LNCaP clone FGC (cell line): Measurements from ENCODE around the gene DENND6B.
A peak's percentile ranks its signal among the peaks of the same experiment; 100 is the strongest.
"Not testable (repeated sequence)": the region's sequence is repeated elsewhere in the genome, so short reads cannot be mapped to it uniquely, and the experiment has no call there.

Experiments
- DNase-seq: peaks from one replicate; pipeline ENCODE4 v3.0.0-alpha.2; 2011; ENCODE audit warnings: low read depth
- H3K4me3 ChIP-seq: 2 replicates; pipeline ENCODE4 v1.5.1; 2011; ENCODE audit warnings: mild to moderate bottlenecking, low read depth, low read length, control low read depth
- CTCF ChIP-seq: IDR thresholded peaks from 2 replicates; pipeline ENCODE4 v1.5.1; 2012; ENCODE audit warnings: mild to moderate bottlenecking; ENCODE audit not compliant: control insufficient read depth, insufficient read depth; ENCODE audit errors: extremely low read depth

Gene DENND6B

DNA sequence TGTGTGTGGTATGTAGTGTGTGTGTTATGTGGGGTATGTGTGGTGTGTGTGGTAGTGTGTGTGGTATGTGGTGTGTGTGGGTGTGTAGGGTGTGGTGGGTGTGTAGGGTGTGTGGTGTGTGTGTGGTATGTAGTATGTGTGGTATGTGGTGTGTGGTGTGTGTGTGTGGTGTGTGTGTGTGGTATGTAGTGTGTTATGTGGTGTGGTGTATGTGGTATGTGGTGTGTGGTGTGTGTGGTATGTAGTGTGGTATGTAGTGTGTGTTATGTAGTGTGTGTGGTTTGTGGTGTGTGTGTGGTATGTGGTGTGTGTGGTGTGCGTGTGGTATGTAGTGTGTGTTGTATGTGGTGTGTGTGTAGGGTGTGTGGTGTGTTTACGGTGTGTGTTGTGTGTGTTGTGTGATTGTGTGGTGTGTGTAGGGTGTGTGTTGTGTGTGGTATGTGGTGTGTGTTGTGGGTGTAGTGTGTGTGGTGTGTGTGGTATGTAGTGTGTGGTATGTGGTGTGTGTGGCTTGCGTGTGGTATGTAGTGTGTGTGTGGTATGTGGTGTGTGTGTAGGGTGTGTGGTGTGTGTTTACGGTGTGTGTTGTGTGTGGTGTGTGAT lies 12.1 kb upstream of the DENND6B start:
- no peak for TF ChIP-seq CTCF
- no peak for DNase-seq
- H3K4me3 ChIP-seq, result no peak overlapping the region

GRCh38 chr22:50338042-50338573 lies 11.3 kb upstream of the DENND6B start:
- TF ChIP-seq CTCF, result no peak
- no peak overlapping the region for H3K4me3 ChIP-seq
- no peak for DNase-seq

DNA sequence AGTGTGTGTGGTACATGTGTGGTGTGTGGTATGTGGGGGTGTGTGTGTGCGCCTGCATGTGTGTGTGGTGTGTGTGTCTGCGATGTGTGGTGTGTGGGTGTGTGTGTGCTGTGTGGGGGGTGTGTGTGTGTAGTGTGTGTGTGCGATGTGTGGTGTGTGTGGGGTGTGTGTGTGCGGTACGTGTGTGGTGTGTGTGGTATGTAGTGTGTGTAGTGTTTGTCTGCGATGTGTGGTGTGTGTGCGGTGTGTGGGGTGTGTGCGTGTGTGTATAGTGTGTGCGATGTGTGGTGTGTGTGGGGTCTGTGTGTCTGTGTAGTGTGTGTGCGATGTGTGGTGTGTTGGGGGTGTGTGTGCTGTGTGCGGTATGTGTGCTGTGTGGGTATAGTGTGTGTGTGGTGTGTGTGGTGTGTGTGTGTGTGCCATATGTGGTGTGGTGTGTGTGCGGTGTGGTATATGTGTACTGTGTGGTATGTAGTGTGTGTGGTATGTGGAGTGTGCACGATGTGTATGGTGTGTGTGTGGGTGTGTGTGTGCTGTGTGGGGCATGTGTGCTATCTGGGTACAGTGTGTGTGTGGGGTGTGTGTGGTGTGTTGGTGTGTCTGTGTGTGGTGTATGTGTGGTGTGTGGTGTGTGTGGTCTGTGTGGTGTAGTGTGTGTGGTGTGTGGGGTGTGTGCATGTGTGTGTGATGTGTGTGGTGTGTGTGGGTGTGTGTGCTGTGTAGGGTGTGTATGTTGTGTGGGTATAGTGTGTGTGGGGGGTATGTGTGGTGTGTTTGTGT lies 10.6 kb upstream of the DENND6B start:
- TF ChIP-seq CTCF, result no peak
- no peak for DNase-seq
- no peak overlapping the region for H3K4me3 ChIP-seq

GRCh38 chr22:50334433-50334832 lies 7.6 kb upstream of the DENND6B start:
- not testable (repeated sequence) for DNase-seq, H3K4me3 ChIP-seq

DNA sequence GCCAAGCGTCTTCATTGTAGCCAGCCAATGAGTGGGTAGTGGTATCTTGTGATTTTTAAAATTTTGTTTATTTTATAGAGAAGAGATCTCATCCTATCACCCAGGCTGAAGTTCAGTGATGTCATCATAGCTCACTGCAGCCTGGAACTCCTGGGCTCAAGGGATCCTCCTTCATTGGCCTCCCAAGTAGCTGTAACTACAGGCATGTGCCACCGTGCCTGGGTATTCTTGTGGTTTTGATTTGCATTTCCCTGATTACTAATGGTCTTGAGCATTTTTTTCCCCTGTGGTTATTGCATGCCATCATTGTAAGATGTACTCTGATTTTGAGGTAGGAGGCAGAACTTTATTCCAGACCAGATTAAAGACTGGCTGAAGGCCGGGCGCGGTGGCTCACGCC lies 2.4 kb upstream of the DENND6B start:
- no peak for TF ChIP-seq CTCF
- DNase-seq, result no peak
- H3K4me3 ChIP-seq, result no peak overlapping the region

DNA sequence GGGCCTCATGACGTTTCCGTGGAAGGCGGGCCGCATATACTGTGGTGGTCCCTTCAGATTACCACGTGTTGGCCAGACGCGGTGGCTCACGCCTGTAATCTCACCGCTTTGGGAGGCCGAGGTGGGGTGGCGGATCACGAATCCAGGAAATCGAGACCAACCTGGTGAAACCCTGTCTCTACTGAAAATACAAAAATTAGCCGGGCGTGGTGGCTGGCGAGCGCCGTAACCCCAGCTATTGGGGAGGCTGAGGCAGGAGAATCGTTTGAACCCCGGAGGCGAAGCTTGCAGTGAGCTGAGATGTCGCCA lies 853 bp upstream of the DENND6B start:
- no peak for TF ChIP-seq CTCF
- no peak for DNase-seq
- peak overlapping the region; percentile 64 for H3K4me3 ChIP-seq

GRCh38 chr22:50326225-50326955 lies 422 bp downstream of the DENND6B start:
- DNase-seq, result no peak
- H3K4me3 ChIP-seq, result peak overlapping the region; percentile 64
- TF ChIP-seq CTCF, result no peak
